ENCODE measurements around the gene HFE. TPM values are rescaled to one million over a fixed set of nuclear protein-coding genes. Genes with fewer than 3 reads are reported as not detected.
"Not testable (repeated sequence)": the region's sequence is repeated elsewhere in the genome, so short reads cannot be mapped to it uniquely, and the experiment has no call there.

Gene HFE
- total and polyA plus RNA-seq, 7 donors, result 1.6 to 7.8 (median 4.7) TPM

DNA sequence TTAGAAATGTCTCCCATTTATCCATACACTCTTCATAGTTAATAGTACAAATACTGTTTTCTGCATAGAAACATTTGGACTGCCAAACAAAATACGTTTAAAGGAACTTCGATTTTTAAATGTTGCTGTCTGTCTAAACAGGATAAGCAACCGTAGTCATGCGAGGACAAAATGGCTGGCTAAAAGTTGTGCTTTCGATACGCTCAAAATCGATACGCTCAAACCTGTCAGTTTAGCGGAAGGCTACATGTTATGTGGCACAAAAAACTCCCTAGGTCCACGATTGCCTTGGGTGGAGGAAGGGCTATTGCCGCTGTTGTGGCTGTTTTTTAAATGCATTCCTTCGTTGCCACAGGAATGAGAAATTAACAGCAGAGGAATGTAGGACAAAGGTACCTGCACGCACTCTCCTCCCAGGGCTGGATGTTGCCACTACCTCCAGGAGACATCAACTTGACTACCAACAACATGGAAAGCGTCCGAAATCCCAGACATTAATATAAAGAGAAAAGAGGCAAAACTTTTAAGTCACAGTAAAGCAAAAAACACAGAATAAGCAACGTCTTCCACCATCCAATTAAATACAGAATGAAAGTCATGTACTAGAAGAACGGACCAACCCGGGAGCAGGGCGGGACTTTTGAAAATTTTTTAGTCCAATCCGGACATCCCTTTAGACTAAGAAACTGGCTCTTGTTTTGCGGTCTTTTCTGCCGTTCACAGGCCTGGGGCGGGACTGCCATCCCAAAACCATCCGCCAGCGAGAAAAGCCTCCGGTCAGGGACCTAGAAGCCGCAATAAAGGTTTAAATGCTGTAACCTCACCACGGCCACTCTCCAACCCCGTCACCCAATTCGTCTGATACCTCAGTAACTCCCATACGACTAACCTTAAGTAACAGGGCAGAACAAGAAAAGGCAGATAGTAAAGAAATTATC lies 32.2 kb upstream of the HFE start:
- intact Hi-C loops (cut with DNase I), result loop anchor here (1.0 to 5.0 kb wide), 4 partner anchors 10 to 102 kb away; a partner anchor contains a TSS
- Histone ChIP-seq H3K4me3 (peak overlapping the region; percentile 59 to 83 (median 78)), H3K36me3 (no peaks in the 10 kb centered on the region), H3K9me3 (no peaks in the 10 kb centered on the region), H3K4me1 (peaks cover 2 to 15% (median 7%) of the 10 kb centered on the region in 4 donors), H3K27ac (peak overlapping the region; percentile 88 to 99 (median 97)), H3K27me3 (no peaks in the 10 kb centered on the region)
- WGBS, 2 donors, result 0% methylated on average over 31 of the region's 31 CpGs
- DNase-seq, result peak; percentile 97
- TF ChIP-seq EP300 (IDR thresholded peaks at IDR 0.05), result no peak
- TF ChIP-seq, protein P1, sequence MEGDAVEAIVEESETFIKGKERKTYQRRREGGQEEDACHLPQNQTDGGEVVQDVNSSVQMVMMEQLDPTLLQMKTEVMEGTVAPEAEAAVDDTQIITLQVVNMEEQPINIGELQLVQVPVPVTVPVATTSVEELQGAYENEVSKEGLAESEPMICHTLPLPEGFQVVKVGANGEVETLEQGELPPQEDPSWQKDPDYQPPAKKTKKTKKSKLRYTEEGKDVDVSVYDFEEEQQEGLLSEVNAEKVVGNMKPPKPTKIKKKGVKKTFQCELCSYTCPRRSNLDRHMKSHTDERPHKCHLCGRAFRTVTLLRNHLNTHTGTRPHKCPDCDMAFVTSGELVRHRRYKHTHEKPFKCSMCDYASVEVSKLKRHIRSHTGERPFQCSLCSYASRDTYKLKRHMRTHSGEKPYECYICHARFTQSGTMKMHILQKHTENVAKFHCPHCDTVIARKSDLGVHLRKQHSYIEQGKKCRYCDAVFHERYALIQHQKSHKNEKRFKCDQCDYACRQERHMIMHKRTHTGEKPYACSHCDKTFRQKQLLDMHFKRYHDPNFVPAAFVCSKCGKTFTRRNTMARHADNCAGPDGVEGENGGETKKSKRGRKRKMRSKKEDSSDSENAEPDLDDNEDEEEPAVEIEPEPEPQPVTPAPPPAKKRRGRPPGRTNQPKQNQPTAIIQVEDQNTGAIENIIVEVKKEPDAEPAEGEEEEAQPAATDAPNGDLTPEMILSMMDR (IDR thresholded peaks at IDR 0.05), result peak in 3 of 4 experiments; percentile 12 to 39 (median 34)
- peak; percentile 64 to 78 (median 70) for TF ChIP-seq POLR2AphosphoS5 (IDR thresholded peaks at IDR 0.05)
- peak; percentile 72 to 74 for TF ChIP-seq POLR2A (IDR thresholded peaks at IDR 0.05)

DNA sequence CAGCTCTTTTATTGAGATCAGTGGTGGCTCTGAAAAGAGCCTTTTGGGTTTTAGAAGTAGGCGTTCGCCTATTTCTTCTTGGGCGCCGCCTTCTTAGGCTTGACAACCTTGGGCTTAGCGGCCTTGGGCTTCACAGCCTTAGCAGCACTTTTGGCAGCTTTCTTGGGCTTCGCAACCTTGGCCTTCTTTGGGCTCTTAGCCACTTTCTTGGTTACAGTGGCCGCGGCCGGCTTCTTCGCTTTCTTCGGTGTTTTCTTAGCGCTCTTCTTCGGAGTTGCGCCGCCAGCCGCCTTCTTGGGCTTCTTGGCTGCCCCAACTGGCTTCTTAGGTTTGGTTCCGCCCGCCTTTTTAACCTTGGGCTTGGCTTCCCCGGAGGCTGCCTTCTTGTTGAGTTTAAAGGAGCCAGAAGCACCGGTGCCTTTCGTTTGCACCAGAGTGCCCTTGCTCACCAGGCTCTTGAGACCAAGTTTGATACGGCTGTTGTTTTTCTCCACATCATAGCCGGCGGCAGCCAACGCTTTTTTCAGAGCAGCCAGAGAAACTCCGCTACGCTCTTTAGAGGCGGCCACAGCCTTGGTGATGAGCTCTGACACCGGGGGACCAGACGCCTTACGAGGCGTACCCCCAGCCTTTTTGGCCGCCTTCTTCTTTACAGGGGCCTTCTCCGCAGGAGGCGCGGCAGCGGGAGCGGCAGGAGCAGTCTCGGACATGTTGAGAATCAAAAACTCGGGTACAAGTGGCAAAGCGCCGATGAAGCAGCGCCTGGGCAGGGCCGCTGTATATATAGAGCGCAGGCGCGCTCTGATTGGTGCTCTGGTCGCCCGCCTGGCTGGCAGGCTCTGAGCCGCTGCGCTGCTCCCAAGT lies 31.3 kb upstream of the HFE start:
- WGBS, 2 donors, result 0 to 1% methylated on average over 51 of the region's 51 CpGs
- Histone ChIP-seq H3K9me3 (no peaks in the 10 kb centered on the region), H3K27ac (peak overlapping the region; percentile 88 to 99 (median 97)), H3K36me3 (no peaks in the 10 kb centered on the region), H3K4me3 (peak overlapping the region; percentile 59 to 83 (median 78)), H3K4me1 (peaks cover 2 to 15% (median 7%) of the 10 kb centered on the region in 4 donors), H3K27me3 (no peaks in the 10 kb centered on the region)
- DNase-seq, result peak; percentile 98
- intact Hi-C loops (cut with DNase I), result loop anchor here (1.0 to 5.0 kb wide), 4 partner anchors 23 to 101 kb away; a partner anchor contains a TSS
- TF ChIP-seq EP300 (IDR thresholded peaks at IDR 0.05) (peak in 1 of 4 donors; percentile 40), POLR2A (IDR thresholded peaks at IDR 0.05) (peak; percentile 100), POLR2AphosphoS5 (IDR thresholded peaks at IDR 0.05) (peak; percentile 100)
- TF ChIP-seq, protein P1 (IDR thresholded peaks at IDR 0.05), result no peak

DNA sequence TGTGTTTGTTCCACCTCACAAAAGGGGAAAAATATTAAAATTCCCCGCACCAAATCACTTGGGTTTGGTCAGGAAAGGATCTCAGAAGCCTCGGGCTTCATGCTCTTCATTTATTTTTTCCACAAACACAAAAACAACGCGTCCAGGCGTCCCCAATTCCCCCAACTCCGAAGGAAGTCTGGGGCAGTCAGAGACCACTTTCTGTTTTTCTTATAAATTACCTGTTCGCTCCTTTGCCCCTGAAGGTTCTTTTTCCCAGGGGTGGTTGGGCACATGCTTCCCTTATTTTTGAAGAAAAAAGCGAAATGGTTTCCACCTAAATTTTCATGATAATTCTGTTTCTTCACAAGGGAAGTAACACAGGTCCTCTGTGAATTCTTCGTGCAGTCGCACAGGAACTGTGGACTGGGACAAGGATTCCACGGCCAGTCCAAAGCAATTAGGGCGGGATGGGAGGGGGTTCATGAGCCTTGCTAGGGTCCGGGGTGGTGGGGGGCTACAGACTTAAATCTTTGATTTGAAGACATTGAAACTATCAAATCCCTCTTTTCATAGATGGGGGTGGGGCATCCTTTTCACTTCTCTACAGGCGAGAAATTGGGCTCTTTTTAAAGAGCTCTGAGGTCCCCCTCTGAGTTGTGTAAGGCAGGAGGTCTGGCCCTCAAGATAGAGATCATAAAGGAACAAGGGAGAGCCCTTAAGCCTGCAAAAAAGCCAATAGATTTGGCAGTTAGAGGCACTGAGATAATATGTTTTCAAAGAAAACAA lies 30.5 kb upstream of the HFE start:
- peak overlapping the region; percentile 88 to 99 (median 97) for H3K27ac ChIP-seq
- TF ChIP-seq POLR2A (IDR thresholded peaks at IDR 0.05) (no peak), POLR2AphosphoS5 (IDR thresholded peaks at IDR 0.05) (no peak), EP300 (IDR thresholded peaks at IDR 0.05) (no peak)
- TF ChIP-seq, protein P1 (IDR thresholded peaks at IDR 0.05), result no peak
- H3K4me3 ChIP-seq, result peak overlapping the region; percentile 59 to 83 (median 78)
- no peaks in the 10 kb centered on the region for H3K9me3 ChIP-seq
- no peaks in the 10 kb centered on the region for H3K27me3 ChIP-seq
- H3K36me3 ChIP-seq, result no peaks in the 10 kb centered on the region
- peak; percentile 69 for DNase-seq
- peaks cover 2 to 15% (median 7%) of the 10 kb centered on the region in 4 donors for H3K4me1 ChIP-seq
- intact Hi-C loops (cut with DNase I), result loop anchor here (2.0 to 5.0 kb wide), 2 partner anchors 46 to 101 kb away; a partner anchor contains a TSS
- WGBS, 2 donors, result 1% methylated on average over 14 of the region's 14 CpGs

DNA sequence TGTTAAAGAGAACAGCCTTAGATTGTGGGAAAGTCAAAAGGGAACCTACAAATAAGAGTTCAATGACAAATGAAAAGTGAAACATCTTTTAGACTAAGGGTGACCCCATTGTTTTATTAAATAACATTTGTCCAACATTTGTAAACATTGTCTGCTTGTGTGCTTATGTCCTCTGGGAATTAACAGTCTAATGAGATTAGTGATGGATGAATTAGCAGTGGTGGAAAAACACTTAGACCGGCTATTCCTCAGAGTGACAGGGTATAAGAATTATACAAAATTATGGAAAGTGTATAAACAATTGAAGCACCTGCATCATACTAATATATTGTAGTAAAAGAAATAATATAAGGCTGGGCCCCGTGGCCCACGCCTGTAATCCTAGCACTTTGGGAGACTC lies 29.3 kb upstream of the HFE start:
- intact Hi-C loops (cut with DNase I), result loop anchor here (2.0 to 5.0 kb wide), 2 partner anchors 45 to 99 kb away; a partner anchor contains a TSS
- no peak for DNase-seq
- H3K36me3 ChIP-seq, result no peaks in the 10 kb centered on the region
- H3K4me1 ChIP-seq, result peaks cover 2 to 15% (median 7%) of the 10 kb centered on the region in 4 donors
- no peak overlapping the region for H3K4me3 ChIP-seq
- H3K27ac ChIP-seq, result peak overlapping the region in 2 of 4 donors; percentile 88 to 96
- H3K9me3 ChIP-seq, result no peaks in the 10 kb centered on the region
- H3K27me3 ChIP-seq, result no peaks in the 10 kb centered on the region
- TF ChIP-seq POLR2AphosphoS5 (IDR thresholded peaks at IDR 0.05) (no peak), EP300 (IDR thresholded peaks at IDR 0.05) (no peak), POLR2A (IDR thresholded peaks at IDR 0.05) (no peak)
- TF ChIP-seq, protein P1 (IDR thresholded peaks at IDR 0.05), result no peak
- WGBS, 2 donors, result 91 to 95% methylated on average over 3 of the region's 3 CpGs

DNA sequence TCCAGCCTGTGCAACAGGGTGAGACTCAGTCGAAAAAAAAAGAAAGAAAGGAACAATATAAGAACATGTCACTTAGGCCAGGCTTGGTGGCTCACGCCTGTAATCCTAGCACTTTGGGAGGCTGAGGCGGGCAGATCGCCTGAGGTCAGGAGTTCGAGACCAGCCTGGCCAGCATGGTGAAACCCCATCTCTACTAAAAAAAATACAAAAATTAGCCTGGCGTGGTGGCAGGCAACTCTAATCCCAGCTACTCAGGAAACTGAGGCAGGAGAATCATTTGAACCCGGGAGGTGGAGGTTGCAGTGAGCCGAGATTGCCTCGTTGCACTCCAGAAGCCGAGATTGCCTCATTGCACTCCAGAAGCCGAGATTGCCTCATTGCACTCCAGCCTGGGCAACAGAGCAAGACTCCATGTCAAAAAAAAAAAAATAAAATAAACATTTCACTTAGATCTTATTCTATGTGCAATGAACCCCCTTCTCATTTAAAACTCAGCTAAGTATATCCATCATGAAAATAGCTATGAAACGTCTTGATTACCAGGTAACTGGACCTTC lies 28.7 kb upstream of the HFE start:
- intact Hi-C loops (cut with DNase I), result loop anchor here (5.0 kb wide), 1 partner anchor 99 kb away; a partner anchor contains a TSS
- not testable (repeated sequence) for H3K27me3 ChIP-seq, H3K36me3 ChIP-seq, H3K9me3 ChIP-seq, H3K27ac ChIP-seq, DNase-seq, H3K4me3 ChIP-seq
- WGBS, 2 donors, result 96 to 98% methylated on average over 12 of the region's 12 CpGs
- H3K4me1 ChIP-seq, result peaks cover 2 to 14% (median 7%) of the 10 kb centered on the region in 4 donors

All from sigmoid colon (tissue), 7 donors.